Measurements from ENCODE around the gene UFM1. TPM values are rescaled to one million over a fixed set of nuclear protein-coding genes. Genes with fewer than 3 reads are reported as not detected.
"Not testable (repeated sequence)": the region's sequence is repeated elsewhere in the genome, so short reads cannot be mapped to it uniquely, and the experiment has no call there.

UFM1 gene
- total RNA-seq, 2 donors from 2014 or later, result 20.7 to 24.0 TPM

GRCh38 chr13:38355595-38356119 lies 6.0 kb downstream of the UFM1 start:
- H3K36me3 ChIP-seq, result peaks cover 8% of the 10 kb centered on the region
- peaks cover 0 to 12% of the 10 kb centered on the region in 2 donors for H3K4me1 ChIP-seq
- H3K9me3 ChIP-seq, result no peaks in the 10 kb centered on the region

GRCh38 chr13:38358684-38359083 lies 9.0 kb downstream of the UFM1 start:
- H3K4me1 ChIP-seq, result no peaks in the 10 kb centered on the region
- TF ChIP-seq CTCF (IDR thresholded peaks at IDR 0.05), result no peak
- no peak for DNase-seq (ENCODE audit: low spot score)
- no peaks in the 10 kb centered on the region for H3K27me3 ChIP-seq
- H3K4me3 ChIP-seq, result no peak overlapping the region
- no peaks in the 10 kb centered on the region for H3K9me3 ChIP-seq
- peaks cover 27% of the 10 kb centered on the region for H3K36me3 ChIP-seq
- no peak overlapping the region for H3K27ac ChIP-seq

More at GRCh38 chr13:38355595-38356119, 6.0 kb downstream of the UFM1 start:
- DNase-seq (ENCODE audit: low spot score), result no peak
- H3K27me3 ChIP-seq, result no peaks in the 10 kb centered on the region
- H3K27ac ChIP-seq, result no peak overlapping the region
- TF ChIP-seq CTCF (IDR thresholded peaks at IDR 0.05), result no peak
- H3K4me3 ChIP-seq, result no peak overlapping the region

GRCh38 chr13:38361542-38362262 lies 12.1 kb downstream of the UFM1 start:
- Histone ChIP-seq H3K4me3 (no peak overlapping the region), H3K27me3 (no peaks in the 10 kb centered on the region), H3K9me3 (no peaks in the 10 kb centered on the region), H3K4me1 (no peaks in the 10 kb centered on the region), H3K27ac (no peak overlapping the region), H3K36me3 (peaks cover 20% of the 10 kb centered on the region)
- no peak for TF ChIP-seq CTCF (IDR thresholded peaks at IDR 0.05)
- DNase-seq (ENCODE audit: low spot score), result no peak

GRCh38 chr13:38363219-38363618 lies 13.6 kb downstream of the UFM1 start:
- Histone ChIP-seq H3K36me3 (peaks cover 20% of the 10 kb centered on the region), H3K4me3 (no peak overlapping the region), H3K27ac (no peak overlapping the region), H3K4me1 (no peaks in the 10 kb centered on the region), H3K27me3 (no peaks in the 10 kb centered on the region), H3K9me3 (no peaks in the 10 kb centered on the region)
- no peak for DNase-seq (ENCODE audit: low spot score)
- TF ChIP-seq CTCF (IDR thresholded peaks at IDR 0.05), result no peak

- DNase-seq (ENCODE audit: low spot score), result not testable (repeated sequence)
- H3K36me3 ChIP-seq, result peaks cover 20% of the 10 kb centered on the region
Observed at GRCh38 chr13:38363746-38364145, 14.1 kb downstream of the UFM1 start.

GRCh38 chr13:38365661-38366060 lies 16.0 kb downstream of the UFM1 start:
- no peak for DNase-seq (ENCODE audit: low spot score)
- no peaks in the 10 kb centered on the region for H3K27me3 ChIP-seq
- H3K4me3 ChIP-seq, result no peak overlapping the region
- no peaks in the 10 kb centered on the region for H3K9me3 ChIP-seq
- no peak overlapping the region for H3K27ac ChIP-seq
- TF ChIP-seq CTCF (IDR thresholded peaks at IDR 0.05), result no peak
- H3K36me3 ChIP-seq, result peaks cover 20% of the 10 kb centered on the region
- no peaks in the 10 kb centered on the region for H3K4me1 ChIP-seq

More at GRCh38 chr13:38363746-38364145, 14.1 kb downstream of the UFM1 start:
- H3K27me3 ChIP-seq, H3K27ac ChIP-seq, H3K9me3 ChIP-seq, H3K4me3 ChIP-seq, H3K4me1 ChIP-seq: not testable (repeated sequence)
